Panc1 (cell line): Measurements from ENCODE around the gene TMEM185B. TPM values are rescaled to one million over a fixed set of nuclear protein-coding genes. Genes with fewer than 3 reads are reported as not detected.
"Not testable (repeated sequence)": the region's sequence is repeated elsewhere in the genome, so short reads cannot be mapped to it uniquely, and the experiment has no call there.

Source experiments
- ATAC-seq: fragments of 200-7000 bp; cut with Tn5 transposase; 2 replicates; pipeline ENCODE4 v1.9.1; 2020; ENCODE audit warnings: mild to moderate bottlenecking, moderate library complexity
- BruUV-seq: library from RNA; stranded (reverse); fragments of 400-500 nt; replicated peaks from 2 replicates; lab custom pipeline; 2021; lab: Mats Ljungman, UMichigan
- CTCF ChIA-PET: fragments of 300-600 bp; sonication (Branson Sonifier 250); formaldehyde crosslinking; loops from one replicate; lab custom pipeline; 2022; ENCODE audit warnings: antibody characterized with exemption; lab: Charles Lee
- POLR2A ChIA-PET: fragments of 300-600 bp; sonication (Branson Sonifier 250); formaldehyde crosslinking; loops from one replicate; lab custom pipeline; 2022; ENCODE audit warnings: antibody characterized with exemption; lab: Charles Lee
- DNase-seq: peaks from one replicate; pipeline ENCODE4 v3.0.0-alpha.2; 2010; ENCODE audit warnings: low read depth, low spot score
- H3K27ac ChIP-seq: 2 replicates; pipeline ENCODE4 v1.5.1; 2011; ENCODE audit warnings: mild to moderate bottlenecking, low read length, inconsistent platforms
- H3K27me3 ChIP-seq: fragments of 200-500 bp; sonication (Bioruptor generic); 2 replicates; pipeline ENCODE4 v1.6.0; 2014; ENCODE audit warnings: low read length, inconsistent platforms; ENCODE audit not compliant: control insufficient read depth, insufficient read depth
- H3K36me3 ChIP-seq: fragments of 200-500 bp; sonication (Bioruptor generic); 2 replicates; pipeline ENCODE4 v1.5.1; 2014; ENCODE audit warnings: inconsistent platforms, mild to moderate bottlenecking, low read length, moderate library complexity; ENCODE audit not compliant: control insufficient read depth, insufficient read depth
- H3K4me1 ChIP-seq: 2 replicates; pipeline ENCODE4 v1.5.1; 2011; ENCODE audit warnings: inconsistent platforms, mild to moderate bottlenecking, low read length, moderate library complexity; ENCODE audit not compliant: control insufficient read depth, insufficient read depth
- H3K4me3 ChIP-seq, 2 experiments: 2 replicates each; pipeline ENCODE4 v1.5.1; 2011 to 2012; ENCODE audit warnings: low read depth in 2 of 2, low read length in 2 of 2, mild to moderate bottlenecking in 2 of 2, inconsistent platforms in 1 of 2, moderate library complexity in 1 of 2
- H3K9me3 ChIP-seq: fragments of 200-500 bp; sonication (Bioruptor generic); 2 replicates; pipeline ENCODE4 v1.5.1; 2014; ENCODE audit warnings: low read depth, mild to moderate bottlenecking, inconsistent platforms, low read length, moderate library complexity; ENCODE audit not compliant: control insufficient read depth, insufficient read depth
- CTCF ChIP-seq: fragments of 450-650 bp; IDR thresholded peaks from 2 replicates; pipeline ENCODE4 v1.5.1; 2017; ENCODE audit warnings: mild to moderate bottlenecking
- POLR2AphosphoS5 ChIP-seq: IDR thresholded peaks from 2 replicates; pipeline ENCODE4 v1.6.1; 2012; ENCODE audit warnings: mild to moderate bottlenecking, low read depth, low read length, moderate library complexity
- REST ChIP-seq, 2 experiments: IDR thresholded peaks; 2 replicates each; pipeline ENCODE4 v1.6.1; 2011 to 2012; ENCODE audit warnings: low read depth in 2 of 2, control low read depth in 1 of 2, low read length in 1 of 2, mild to moderate bottlenecking in 1 of 2, moderate library complexity in 1 of 2; ENCODE audit not compliant: insufficient read depth in 1 of 2
- SIN3A ChIP-seq: IDR thresholded peaks from 2 replicates; pipeline ENCODE4 v1.6.1; 2012; ENCODE audit warnings: low read depth, mild to moderate bottlenecking, low read length, moderate library complexity, borderline replicate concordance; ENCODE audit not compliant: insufficient read depth
- TCF7L2 ChIP-seq: IDR thresholded peaks from 2 replicates; pipeline ENCODE4 v1.6.1; 2011; ENCODE audit warnings: mild to moderate bottlenecking, low read depth, low read length, inconsistent platforms
- in situ Hi-C: cut with HindIII; loops from 2 replicates; pipeline ENCODE4 v1.10.0; 2016; ENCODE audit warnings: low sequenced_read_pairs, low pct_unique_long_range_greater_than_20kb
- intact Hi-C: fragments of 100-400 bp; cut with micrococcal nuclease; formaldehyde crosslinking; loops from one replicate; pipeline ENCODE4 v1.10.0; 2022; ENCODE audit not compliant: unreplicated experiment
- total RNA-seq: library from RNA; stranded (reverse); gene quantifications from one replicate; pipeline ENCODE4 v1.2.1, GENCODE V29; 2021; ENCODE audit not compliant: unreplicated experiment

The TMEM185B gene
- total RNA-seq, 1 experiment from 2014 or later = 54.6 TPM

- in situ Hi-C loops = no loop called here
- peak; percentile 24; the same call in 1 of the 2 replicates for ATAC-seq
- BruUV-seq = no TSS peak
- H3K4me1 ChIP-seq = no peaks in the 10 kb centered on the region
- H3K9me3 ChIP-seq = no peaks in the 10 kb centered on the region
- H3K4me3 ChIP-seq = no peak overlapping the region
- H3K27me3 ChIP-seq = no peaks in the 10 kb centered on the region
- TF ChIP-seq SIN3A (no peak), CTCF (no peak), REST (IDR thresholded peaks at IDR 0.05; ENCODE audit: insufficient read depth in 1 of 2, low read depth in 2 of 2, low read length in 1 of 2) (no peak), POLR2AphosphoS5 (no peak), TCF7L2 (no peak)
- no peak for DNase-seq
- ChIA-PET CTCF (no interaction called here), POLR2A (interaction anchor here (0.6 kb wide), 1 partner anchor 465 kb away, joined by 3 read pairs; no protein-coding TSS in a partner anchor)
- intact Hi-C loops = no loop called here
- no peak overlapping the region for H3K27ac ChIP-seq
- no peaks in the 10 kb centered on the region for H3K36me3 ChIP-seq
Observed at GRCh38 chr2:120203251-120204021, 19.8 kb downstream of the TMEM185B start.

GRCh38 chr2:120199817-120200459 lies 23.3 kb downstream of the TMEM185B start:
- H3K27me3 ChIP-seq, H3K36me3 ChIP-seq, DNase-seq, intact Hi-C loops, CTCF ChIA-PET, H3K4me3 ChIP-seq, in situ Hi-C loops, ATAC-seq, H3K27ac ChIP-seq, H3K4me1 ChIP-seq, H3K9me3 ChIP-seq, BruUV-seq: not testable (repeated sequence)
- POLR2A ChIA-PET = interaction anchor here (0.6 kb wide), 1 partner anchor 205 kb away, joined by 4 read pairs; no protein-coding TSS in a partner anchor
